SU-DHL-6 (cell line): ENCODE results near the gene PDPK1.

ENCODE experiments used
- H2AFZ ChIP-seq: fragments of 200-600 bp; sonication (generic); 2 replicates; pipeline ENCODE4 v1.6.1; 2014; ENCODE audit warnings: low read depth, mild to moderate bottlenecking, moderate library complexity, mixed read lengths, antibody characterized with exemption, low read length; ENCODE audit not compliant: severe bottlenecking
- H3F3A ChIP-seq: fragments of 200-600 bp; shearing (Covaris generic); 2 replicates; pipeline ENCODE4 v1.6.0; 2016; ENCODE audit warnings: antibody characterized with exemption, mild to moderate bottlenecking; ENCODE audit not compliant: insufficient read depth
- H3K27ac ChIP-seq: fragments of 200-600 bp; sonication (generic); 2 replicates; pipeline ENCODE4 v1.5.1; 2016; ENCODE audit warnings: low read depth, mild to moderate bottlenecking, low read length, moderate library complexity, mixed read lengths
- H3K27me3 ChIP-seq: fragments of 200-600 bp; sonication (generic), shearing (Covaris generic); 2 replicates; pipeline ENCODE4 v1.6.0; 2014; ENCODE audit warnings: mild to moderate bottlenecking, low read length
- H3K36me3 ChIP-seq: fragments of 200-600 bp; sonication (generic); 2 replicates; pipeline ENCODE4 v1.6.1; 2014; ENCODE audit warnings: mild to moderate bottlenecking, low read length, mixed read lengths
- H3K4me2 ChIP-seq: fragments of 300-600, 200-600 bp; shearing (Covaris generic), sonication (generic); 2 replicates; pipeline ENCODE4 v1.6.0; 2014; ENCODE audit warnings: low read length, low read depth, mild to moderate bottlenecking; ENCODE audit not compliant: poor library complexity, severe bottlenecking
- H3K4me3 ChIP-seq: fragments of 200-600 bp; sonication (generic); 2 replicates; pipeline ENCODE4 v1.5.1; 2014; ENCODE audit warnings: antibody characterized with exemption, low read length, mild to moderate bottlenecking, mixed read lengths; ENCODE audit not compliant: insufficient read depth, poor library complexity, severe bottlenecking
- H3K79me2 ChIP-seq: fragments of 200-600 bp; sonication (generic); 2 replicates; pipeline ENCODE4 v1.6.1; 2014; ENCODE audit warnings: mild to moderate bottlenecking, low read length, moderate library complexity; ENCODE audit not compliant: insufficient read depth
- H3K9ac ChIP-seq: fragments of 200-600 bp; sonication (generic); 2 replicates; pipeline ENCODE4 v1.7.0; 2014; ENCODE audit warnings: mild to moderate bottlenecking, low read length
- H3K9me2 ChIP-seq: fragments of 200-600 bp; sonication (generic); replicated peaks from 2 replicates; pipeline ENCODE4 v1.6.1; 2014; ENCODE audit warnings: low read length; ENCODE audit not compliant: insufficient read depth
- H3K9me3 ChIP-seq: fragments of 200-600 bp; sonication (generic); 2 replicates; pipeline ENCODE4 v1.6.1; 2014; ENCODE audit warnings: low read length, mixed read lengths; ENCODE audit not compliant: insufficient read depth
- H4K20me1 ChIP-seq: fragments of 200-600 bp; sonication (generic); 2 replicates; pipeline ENCODE4 v1.6.1; 2014; ENCODE audit warnings: low read depth, mild to moderate bottlenecking, antibody characterized with exemption, low read length, moderate library complexity, mixed read lengths
- EZH2phosphoT487 ChIP-seq: fragments of 200-600 bp; sonication (generic), shearing (Covaris generic); conservative IDR thresholded peaks from 2 replicates; pipeline ENCODE4 v1.6.1; 2018; ENCODE audit warnings: mild to moderate bottlenecking, antibody characterized with exemption, low read length, moderate library complexity, mixed read lengths
- TF ChIP-seq, protein P1 (sequence below): fragments of 200-600 bp; sonication (generic); IDR thresholded peaks from one replicate; pipeline ENCODE4 v1.5.1; 2017; ENCODE audit warnings: antibody characterized with exemption, mild to moderate bottlenecking, low read length, moderate library complexity; ENCODE audit not compliant: insufficient read depth, poor library complexity, severe bottlenecking

The PDPK1 gene

DNA sequence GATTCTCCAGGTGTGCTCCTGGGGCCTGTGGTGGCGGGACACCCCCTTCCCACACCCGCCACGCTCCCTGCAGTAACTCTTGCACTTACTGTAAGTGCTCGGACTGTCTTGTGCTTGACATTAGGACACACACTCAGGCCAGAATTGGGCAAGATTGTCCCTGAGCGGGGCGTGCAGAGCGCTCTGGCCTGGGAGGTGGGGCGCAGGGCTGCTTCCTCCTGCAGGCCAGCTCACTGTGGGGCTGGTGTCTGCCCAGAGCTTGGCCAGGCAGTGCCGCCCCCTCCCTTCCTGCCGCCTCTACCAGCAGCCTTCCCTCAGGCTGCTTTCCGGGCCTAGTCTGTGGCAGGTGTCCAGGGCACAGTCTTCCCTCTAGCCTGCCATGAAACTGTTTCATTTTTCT lies 30.2 kb upstream of the PDPK1 start:
- H3K27ac ChIP-seq, result no peak overlapping the region
- TF ChIP-seq, protein P1, sequence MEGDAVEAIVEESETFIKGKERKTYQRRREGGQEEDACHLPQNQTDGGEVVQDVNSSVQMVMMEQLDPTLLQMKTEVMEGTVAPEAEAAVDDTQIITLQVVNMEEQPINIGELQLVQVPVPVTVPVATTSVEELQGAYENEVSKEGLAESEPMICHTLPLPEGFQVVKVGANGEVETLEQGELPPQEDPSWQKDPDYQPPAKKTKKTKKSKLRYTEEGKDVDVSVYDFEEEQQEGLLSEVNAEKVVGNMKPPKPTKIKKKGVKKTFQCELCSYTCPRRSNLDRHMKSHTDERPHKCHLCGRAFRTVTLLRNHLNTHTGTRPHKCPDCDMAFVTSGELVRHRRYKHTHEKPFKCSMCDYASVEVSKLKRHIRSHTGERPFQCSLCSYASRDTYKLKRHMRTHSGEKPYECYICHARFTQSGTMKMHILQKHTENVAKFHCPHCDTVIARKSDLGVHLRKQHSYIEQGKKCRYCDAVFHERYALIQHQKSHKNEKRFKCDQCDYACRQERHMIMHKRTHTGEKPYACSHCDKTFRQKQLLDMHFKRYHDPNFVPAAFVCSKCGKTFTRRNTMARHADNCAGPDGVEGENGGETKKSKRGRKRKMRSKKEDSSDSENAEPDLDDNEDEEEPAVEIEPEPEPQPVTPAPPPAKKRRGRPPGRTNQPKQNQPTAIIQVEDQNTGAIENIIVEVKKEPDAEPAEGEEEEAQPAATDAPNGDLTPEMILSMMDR, result no peak
- no peak for TF ChIP-seq EZH2phosphoT487
- no peaks in the 10 kb centered on the region for H3K36me3 ChIP-seq
- no peak overlapping the region for H3K4me2 ChIP-seq
- H3K4me3 ChIP-seq, result no peak overlapping the region
- no peaks in the 10 kb centered on the region for H3K27me3 ChIP-seq
- no peaks in the 10 kb centered on the region for H3K9me2 ChIP-seq
- H3K9ac ChIP-seq, result no peak overlapping the region
- no peak overlapping the region for H2AFZ ChIP-seq
- H3K79me2 ChIP-seq, result no peaks in the 10 kb centered on the region
- H3F3A ChIP-seq, result peaks cover 2% of the 10 kb centered on the region; the same call in 1 of the 2 replicates
- H4K20me1 ChIP-seq, result no peaks in the 10 kb centered on the region
- no peaks in the 10 kb centered on the region for H3K9me3 ChIP-seq

DNA sequence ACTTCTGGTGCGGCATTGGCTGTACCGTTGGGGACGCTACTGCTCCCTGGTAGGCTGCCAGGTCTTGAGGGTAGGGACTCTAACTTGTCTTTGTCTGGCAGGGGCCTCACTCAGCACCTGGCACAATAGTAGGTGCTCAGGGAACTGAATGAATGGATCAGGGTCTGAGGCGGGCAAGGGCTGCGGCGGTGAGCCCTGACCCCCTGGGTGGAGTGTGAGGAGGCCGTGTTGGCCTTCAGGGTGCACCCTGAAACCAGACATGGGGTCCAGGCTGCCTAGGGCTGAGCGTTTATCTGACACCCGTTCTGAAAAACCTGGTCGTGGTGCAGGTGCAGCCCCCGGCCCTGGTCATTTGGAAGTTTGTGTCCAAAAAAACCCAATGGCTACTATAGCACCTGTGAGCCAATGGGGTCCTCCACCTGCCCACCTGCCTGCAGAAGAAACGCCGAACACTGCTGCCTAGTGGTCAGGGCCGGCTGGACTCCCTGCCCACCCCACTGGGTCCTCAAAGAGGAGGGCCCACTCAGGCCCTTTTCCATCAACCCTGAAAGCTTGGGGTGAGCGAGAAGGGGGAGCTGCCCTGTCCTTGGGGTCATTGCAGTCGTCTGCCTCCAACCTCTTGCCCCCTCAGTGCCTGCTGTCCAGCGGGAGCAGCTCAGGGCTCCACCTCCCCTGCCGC lies 29.0 kb upstream of the PDPK1 start:
- no peaks in the 10 kb centered on the region for H3K9me3 ChIP-seq
- no peak overlapping the region for H3K4me2 ChIP-seq
- no peak overlapping the region for H2AFZ ChIP-seq
- no peaks in the 10 kb centered on the region for H3K36me3 ChIP-seq
- no peak for TF ChIP-seq EZH2phosphoT487
- TF ChIP-seq, protein P1, result no peak
- no peaks in the 10 kb centered on the region; the same call in 1 of the 2 replicates for H3F3A ChIP-seq
- H3K9ac ChIP-seq, result no peak overlapping the region
- no peak overlapping the region for H3K4me3 ChIP-seq
- H3K27ac ChIP-seq, result no peak overlapping the region
- H3K27me3 ChIP-seq, result no peaks in the 10 kb centered on the region
- H3K9me2 ChIP-seq, result no peaks in the 10 kb centered on the region
- H4K20me1 ChIP-seq, result no peaks in the 10 kb centered on the region
- peaks cover under 1% of the 10 kb centered on the region; the same call in 1 of the 2 replicates for H3K79me2 ChIP-seq

DNA sequence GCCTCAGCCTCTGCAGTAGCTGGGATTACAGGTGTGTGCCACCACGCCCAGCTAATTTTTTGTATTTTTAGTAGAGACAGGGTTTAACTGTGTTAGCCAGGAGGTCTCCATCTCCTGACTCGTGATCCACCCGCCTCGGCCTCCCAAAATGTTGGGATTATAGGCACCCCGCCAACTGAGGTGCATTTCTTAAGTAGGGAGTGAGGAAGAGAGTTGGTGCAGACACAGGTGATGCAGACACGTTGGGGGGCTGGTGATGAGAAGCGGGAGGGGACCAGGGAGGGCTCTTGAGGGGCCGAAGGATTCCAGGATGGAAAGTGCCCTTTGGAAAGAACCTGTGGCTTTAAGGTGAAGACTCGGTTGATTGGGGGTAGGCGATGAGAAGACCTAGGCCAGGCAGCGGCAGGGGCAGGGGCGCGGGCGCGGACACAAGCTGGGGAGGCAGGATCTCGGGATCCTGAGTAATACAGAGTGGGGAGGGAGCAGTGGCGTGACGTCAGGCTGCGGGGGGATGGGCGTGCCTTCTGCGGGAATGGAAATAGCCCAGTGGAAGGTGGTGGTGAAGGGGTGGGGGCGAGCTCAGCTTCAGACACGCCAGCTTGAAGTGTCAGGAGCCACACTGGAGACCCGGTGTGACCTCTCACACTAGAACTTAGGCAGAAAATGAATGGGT lies 26.6 kb upstream of the PDPK1 start:
- no peak overlapping the region for H2AFZ ChIP-seq
- H3K36me3 ChIP-seq, result no peaks in the 10 kb centered on the region
- H3K27me3 ChIP-seq, result no peaks in the 10 kb centered on the region
- no peak overlapping the region for H3K9ac ChIP-seq
- H3K79me2 ChIP-seq, result peaks cover 24% of the 10 kb centered on the region
- H3K4me3 ChIP-seq, result no peak overlapping the region
- H3K27ac ChIP-seq, result no peak overlapping the region
- no peaks in the 10 kb centered on the region for H3K9me3 ChIP-seq
- H3K9me2 ChIP-seq, result no peaks in the 10 kb centered on the region
- H3K4me2 ChIP-seq, result no peak overlapping the region
- H4K20me1 ChIP-seq, result no peaks in the 10 kb centered on the region
- no peak for TF ChIP-seq EZH2phosphoT487
- TF ChIP-seq, protein P1, result no peak
- H3F3A ChIP-seq, result 0 out of 2 replicates have a peak, but pooled peaks cover 3% of the 10 kb centered on the region
